Measurements from ENCODE around the gene SFXN5.
"Not testable (repeated sequence)": the region's sequence is repeated elsewhere in the genome, so short reads cannot be mapped to it uniquely, and the experiment has no call there.

SFXN5 gene

GRCh38 chr2:73100956-73101355, 29.4 kb upstream of the SFXN5 start:
- no peak for DNase-seq

- no peak for DNase-seq
These were observed 28.0 kb upstream of the SFXN5 start for GRCh38 chr2:73099486-73099885.

DNA sequence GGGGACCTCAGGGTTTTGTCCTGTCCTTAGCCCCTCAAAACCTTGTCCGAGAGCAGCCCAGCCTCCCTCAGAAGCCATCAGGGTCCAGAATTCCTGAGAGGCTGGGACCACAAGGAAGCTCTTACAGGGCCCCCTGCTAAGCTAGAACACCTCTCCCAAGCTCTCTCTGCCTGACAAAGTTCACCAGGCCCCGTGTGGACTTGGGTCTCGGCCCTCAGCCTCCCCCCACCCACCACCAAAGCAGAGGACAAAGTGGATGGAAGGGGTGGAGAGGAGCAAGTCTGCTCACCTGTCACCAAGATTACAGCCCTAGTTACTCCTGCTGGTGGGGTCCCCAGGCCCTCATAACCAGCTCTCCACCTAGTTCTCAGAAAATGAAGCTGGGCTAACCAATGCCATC, 24.4 kb upstream of the SFXN5 start:
- DNase-seq, result no peak

DNA sequence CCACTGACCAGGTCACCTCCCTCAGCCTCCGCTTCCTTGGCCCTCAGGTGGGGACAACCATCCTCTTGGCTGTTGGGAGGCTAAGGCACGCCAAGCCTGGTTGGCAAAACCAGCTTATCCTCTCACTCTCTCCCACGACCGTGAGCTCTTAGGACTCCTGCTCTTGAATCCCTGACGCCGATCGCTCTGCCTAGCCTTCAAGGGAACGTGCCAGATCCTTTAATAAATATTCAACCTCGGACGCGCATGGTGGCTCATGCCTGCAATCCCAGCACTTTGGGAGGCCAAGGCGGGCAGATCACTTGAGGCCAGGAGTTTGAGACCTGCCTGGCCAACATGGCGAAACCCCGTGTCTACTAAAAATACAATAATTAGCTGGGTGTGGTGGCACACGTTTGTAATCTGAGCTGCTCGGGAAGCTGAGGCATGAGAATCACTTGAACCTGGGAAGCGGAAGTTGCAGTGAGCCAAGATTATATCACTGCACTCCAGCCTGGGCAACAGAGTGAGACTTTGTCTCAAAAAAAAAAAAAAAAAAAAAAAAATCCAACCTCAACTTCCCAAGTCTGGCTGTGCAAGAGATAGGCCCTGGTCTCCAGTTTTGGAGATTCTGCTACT, 22.2 kb upstream of the SFXN5 start:
- DNase-seq, result not testable (repeated sequence)

- no peak for DNase-seq
These were observed 20.8 kb upstream of the SFXN5 start for GRCh38 chr2:73092146-73092783.

GRCh38 chr2:73091696-73092095, 20.2 kb upstream of the SFXN5 start:
- no peak for DNase-seq

- DNase-seq, result peak; percentile 55
These were observed 19.7 kb upstream of the SFXN5 start for GRCh38 chr2:73091164-73091563.

- peak; percentile 98 for DNase-seq
These were observed 17.9 kb upstream of the SFXN5 start for GRCh38 chr2:73089270-73090030.

DNA sequence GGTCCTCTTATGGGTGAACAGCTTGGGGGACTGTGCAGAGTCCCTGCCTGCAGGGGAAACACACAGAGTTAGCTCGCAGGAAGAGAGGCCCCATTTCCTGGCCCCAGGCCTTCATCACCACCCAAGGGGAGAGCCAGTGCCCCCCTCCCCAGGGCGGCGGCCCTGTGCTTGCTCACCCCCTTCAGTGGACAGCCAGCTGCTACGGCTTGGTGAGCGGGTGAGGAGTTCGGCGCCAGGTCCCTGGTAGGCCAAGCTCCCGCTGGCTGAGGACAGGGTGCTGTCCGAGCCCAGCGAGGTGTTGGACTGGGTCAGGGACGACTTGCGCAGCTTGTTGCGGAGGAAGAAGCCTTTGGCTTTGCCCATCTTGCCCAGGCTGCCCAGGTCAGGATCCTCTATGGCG, 17.2 kb upstream of the SFXN5 start:
- DNase-seq, result no peak

DNA sequence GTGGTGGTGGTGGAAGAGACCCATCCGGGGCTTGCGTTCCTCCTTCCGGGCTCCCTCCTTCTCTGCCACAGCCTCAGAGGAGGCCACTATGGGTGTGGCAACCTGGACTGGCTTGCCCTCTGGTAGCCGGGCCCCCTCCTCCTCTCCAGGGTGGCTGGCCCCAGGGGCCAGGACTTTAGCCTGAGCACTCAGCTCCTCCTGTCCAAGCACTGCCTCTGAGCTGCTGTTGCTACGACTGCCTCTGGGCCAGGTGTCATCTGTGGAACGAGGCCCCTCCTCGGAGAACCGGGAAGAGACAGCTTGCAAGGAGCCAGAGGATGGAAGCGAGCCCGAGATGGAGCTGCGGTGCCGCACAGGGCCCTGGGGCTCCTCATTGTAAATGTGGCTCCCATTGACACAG, 16.7 kb upstream of the SFXN5 start:
- no peak for DNase-seq

DNA sequence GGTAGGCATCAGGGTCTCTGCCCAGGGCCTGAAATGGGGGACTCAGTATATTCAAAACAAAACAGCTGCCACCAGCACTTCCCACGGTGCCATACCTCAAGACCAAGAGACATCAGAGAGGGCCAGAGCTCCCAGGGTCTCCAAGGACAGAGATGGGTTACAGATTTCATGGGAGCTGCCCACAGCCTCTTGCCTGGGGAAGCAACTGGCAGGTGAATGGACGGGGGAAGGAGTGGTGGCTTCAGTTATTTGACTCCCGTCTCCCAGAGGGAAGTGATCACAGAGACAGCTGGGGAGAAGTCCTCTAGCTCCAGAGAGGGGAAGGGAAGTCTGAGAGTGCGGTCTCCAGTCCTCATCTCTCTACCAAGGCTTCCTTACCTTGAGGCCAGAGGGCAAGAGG, 15.8 kb upstream of the SFXN5 start:
- DNase-seq, result no peak

- peak; percentile 77 for DNase-seq
These were observed 14.2 kb upstream of the SFXN5 start for GRCh38 chr2:73085691-73086090.

DNA sequence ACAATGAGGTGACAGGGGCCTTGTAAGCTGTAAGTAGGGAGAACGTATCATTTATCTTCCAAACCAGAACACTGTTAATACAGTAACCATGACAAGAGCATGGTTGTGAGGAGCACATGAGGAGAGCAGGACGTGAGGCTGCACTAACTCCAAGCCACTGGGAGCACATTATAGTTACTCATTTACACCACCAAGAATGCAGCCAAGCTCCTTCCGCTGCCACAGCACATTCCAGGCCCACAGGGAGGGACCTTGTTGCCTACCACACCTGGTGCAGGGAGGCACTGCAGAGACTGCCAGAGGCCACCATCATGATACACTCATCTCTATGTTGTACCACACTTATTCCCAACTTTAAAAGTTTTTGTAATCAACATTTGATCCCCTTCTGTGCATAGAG, 13.5 kb upstream of the SFXN5 start:
- DNase-seq, result no peak

- DNase-seq, result no peak
These were observed 12.6 kb upstream of the SFXN5 start for GRCh38 chr2:73083886-73084800.

GRCh38 chr2:73082523-73083410, 11.3 kb upstream of the SFXN5 start:
- no peak for DNase-seq

DNA sequence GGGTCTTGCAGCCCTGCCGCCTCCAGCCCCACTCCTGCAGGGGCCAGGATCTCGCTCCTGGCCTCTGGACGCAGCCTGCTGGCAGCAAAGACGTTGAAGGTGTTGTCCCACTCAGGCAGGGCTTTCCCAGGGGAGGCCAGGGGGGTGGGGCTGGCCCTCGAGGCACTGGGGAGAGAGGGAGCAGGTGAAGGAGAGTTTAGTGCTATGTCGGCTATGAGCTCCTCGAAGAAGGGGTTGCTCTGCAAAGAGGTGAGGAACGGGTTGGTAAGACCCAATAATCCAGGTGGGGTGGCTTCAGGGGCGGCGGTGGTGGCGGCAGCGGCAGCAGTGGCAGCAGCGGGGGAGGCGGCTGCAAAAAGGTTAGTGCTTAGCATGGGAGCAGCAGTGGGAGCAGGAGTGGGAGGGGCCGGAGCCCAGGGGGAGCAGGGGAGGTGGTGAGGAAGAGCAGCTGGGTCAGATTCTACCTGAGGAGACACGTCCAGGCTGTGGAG, 9.7 kb upstream of the SFXN5 start:
- no peak for DNase-seq

DNA sequence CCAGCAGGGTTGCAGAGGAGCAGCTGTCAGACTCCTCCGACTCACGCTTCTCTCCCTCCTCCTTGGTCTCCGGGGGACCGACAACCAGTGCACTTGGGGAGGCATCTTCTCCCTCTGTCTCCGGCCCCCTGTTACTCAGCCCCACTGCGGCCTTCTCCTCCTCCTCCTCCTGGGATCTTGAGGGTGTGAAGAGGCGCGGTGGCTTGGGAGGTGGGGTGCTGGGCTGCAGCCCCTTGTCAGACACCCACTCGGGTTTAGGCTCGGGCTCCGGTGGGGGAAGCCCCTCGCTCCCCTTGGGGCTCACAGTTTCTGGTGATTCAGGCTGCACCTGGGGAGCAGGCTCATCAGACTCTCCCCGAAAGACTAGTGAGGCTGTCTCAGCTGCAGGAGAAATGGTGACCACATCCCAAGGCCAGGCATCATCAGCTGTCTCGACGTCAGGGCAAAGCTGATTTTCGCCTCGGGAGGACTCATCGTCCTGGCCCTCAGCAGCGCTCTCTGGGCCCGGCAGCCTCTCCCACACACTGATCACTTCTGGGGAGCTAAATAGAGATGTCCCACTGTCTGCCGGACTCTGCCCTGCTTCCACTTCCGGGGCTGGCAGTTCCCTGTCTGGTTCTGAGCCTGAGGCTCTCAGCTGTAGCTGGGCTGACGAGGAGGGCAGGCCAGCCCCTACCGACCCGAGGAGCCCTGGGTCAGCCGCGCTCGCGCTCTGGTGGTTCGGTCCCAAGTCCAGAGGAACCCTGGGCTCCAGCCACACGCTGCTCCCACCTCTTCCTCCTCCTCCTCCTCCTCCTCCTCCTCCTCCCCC, 9.0 kb upstream of the SFXN5 start:
- DNase-seq, result no peak

DNA sequence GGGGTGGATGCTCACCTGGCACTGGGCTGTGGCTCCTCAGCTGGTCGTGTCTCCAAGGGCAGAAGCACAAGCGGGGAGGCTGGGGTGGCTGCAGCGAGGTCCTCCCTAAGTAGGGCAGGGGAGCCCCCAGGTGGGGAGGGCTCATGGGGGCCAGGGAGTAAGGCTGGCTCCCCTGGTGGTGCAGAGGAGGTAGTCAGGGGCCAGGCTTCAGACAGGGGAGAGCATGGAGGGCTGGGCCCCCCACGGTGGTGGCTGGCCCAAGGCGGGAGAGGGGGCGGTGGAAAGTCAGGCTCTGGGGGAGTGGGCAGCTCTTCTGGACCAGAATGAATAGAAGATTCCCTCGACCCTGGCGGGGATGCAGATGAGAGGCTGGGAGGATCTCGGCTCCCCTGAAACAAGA, 8.1 kb upstream of the SFXN5 start:
- no peak for DNase-seq

GRCh38 chr2:73078457-73079411, 7.2 kb upstream of the SFXN5 start:
- no peak for DNase-seq

DNA sequence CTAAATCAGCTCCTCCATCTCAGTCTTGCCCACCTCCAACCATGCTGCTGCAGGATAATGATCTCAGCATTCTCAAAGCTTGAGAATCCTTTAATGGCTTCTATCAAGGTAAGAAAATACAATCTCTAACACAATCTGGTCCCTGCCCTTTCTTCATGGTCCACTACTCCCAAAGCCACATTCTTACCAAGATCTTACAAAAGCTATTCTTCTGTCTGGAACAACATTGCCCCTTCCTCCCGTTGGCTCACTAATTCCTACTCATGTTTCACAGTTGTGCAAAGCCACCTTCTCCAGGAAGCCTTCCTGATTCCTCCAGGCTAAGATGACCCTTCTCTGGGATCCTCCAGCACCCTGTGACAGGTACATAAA, 5.9 kb upstream of the SFXN5 start:
- no peak for DNase-seq

Measured in EL (cell line).